22Rv1 (cell line): ENCODE measurements around the gene ABTB2.

ENCODE experiments used
- ZFX ChIP-seq: fragments of 450-650 bp; IDR thresholded peaks from 2 replicates; pipeline ENCODE4 v1.6.1; 2017; ENCODE audit warnings: antibody characterized with exemption, borderline replicate concordance
- TF ChIP-seq, protein P1 (sequence below): fragments of 450-650 bp; IDR thresholded peaks from 2 replicates; pipeline ENCODE4 v1.5.1; 2017; ENCODE audit warnings: mild to moderate bottlenecking

DNA sequence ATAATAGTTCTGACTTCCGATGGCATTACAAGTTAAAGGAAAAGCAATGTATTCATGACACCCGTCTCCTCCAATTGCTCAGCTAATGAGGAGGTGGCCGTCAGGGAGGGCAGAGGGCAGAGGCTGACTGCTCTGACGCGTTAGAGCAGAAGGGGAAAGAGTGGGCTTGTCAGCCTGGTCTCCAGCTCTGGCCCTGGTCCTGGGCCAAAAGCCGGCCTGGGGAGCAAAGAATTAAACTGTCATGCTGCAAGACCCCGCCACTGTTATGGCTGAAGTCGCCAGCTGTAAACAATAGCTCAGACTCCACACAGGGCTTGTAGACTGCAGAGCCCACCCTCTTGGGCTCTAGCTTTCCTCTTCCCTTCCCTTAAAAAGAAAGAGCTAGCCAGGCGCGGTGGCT, 132.7 kb downstream of the ABTB2 start:
- TF ChIP-seq, protein P1, sequence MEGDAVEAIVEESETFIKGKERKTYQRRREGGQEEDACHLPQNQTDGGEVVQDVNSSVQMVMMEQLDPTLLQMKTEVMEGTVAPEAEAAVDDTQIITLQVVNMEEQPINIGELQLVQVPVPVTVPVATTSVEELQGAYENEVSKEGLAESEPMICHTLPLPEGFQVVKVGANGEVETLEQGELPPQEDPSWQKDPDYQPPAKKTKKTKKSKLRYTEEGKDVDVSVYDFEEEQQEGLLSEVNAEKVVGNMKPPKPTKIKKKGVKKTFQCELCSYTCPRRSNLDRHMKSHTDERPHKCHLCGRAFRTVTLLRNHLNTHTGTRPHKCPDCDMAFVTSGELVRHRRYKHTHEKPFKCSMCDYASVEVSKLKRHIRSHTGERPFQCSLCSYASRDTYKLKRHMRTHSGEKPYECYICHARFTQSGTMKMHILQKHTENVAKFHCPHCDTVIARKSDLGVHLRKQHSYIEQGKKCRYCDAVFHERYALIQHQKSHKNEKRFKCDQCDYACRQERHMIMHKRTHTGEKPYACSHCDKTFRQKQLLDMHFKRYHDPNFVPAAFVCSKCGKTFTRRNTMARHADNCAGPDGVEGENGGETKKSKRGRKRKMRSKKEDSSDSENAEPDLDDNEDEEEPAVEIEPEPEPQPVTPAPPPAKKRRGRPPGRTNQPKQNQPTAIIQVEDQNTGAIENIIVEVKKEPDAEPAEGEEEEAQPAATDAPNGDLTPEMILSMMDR = no peak
- TF ChIP-seq ZFX = no peak
